GM15510 (cell line): ENCODE measurements around the gene SNX33.

Source experiments
- POLR2A ChIP-seq: IDR thresholded peaks from 3 replicates; pipeline ENCODE4 v1.6.1; 2011; ENCODE audit warnings: borderline replicate concordance; ENCODE audit not compliant: insufficient read length; ENCODE audit errors: extremely low read depth

Gene SNX33

DNA sequence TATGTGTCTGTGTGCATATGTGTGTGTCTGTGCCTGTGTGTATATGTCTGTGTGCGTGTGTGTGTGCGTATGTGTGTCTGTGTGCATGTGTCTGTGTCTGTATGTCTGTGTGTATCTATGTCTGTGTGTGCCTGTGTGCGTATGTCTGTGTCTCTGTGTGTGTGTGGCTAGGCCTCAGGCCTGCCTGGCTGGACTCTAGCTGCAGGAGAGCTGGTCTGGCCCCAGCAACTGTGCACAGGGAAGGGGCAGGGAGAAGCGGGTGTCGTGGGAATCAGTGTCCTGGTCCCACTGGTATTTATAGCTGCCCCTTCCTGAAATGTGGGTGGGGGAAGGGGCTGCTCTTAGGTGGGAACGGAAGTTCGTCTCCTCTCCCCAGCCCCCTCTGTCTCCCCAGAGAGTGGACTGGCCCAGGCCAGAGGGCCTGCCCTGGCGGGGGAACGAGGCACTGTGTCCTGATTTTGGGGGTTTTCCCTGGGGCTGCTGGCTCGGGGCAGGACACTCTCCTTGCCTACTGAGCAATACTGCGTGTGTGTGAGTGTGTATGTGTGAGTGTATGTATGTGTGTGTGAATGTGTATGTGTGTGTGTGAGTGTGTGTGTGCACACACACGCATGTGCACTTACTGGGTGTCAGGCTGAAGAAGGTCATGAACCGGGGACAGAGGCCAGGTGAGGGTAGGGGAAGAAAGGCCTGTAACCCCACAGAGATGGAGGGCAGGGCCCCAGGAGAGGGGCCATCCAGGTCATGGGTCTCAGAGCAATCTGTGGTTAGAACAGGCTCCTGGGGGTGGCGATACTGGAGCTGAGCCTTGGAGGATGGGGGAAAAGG, 58.4 kb downstream of the SNX33 start:
- TF ChIP-seq POLR2A, result no peak

GRCh38 chr15:75706682-75706954, 58.9 kb downstream of the SNX33 start:
- no peak for TF ChIP-seq POLR2A
